ENCODE data around the gene UBE2V1. TPM values are rescaled to one million over a fixed set of nuclear protein-coding genes. Genes with fewer than 3 reads are reported as not detected.
"Not testable (repeated sequence)": the region's sequence is repeated elsewhere in the genome, so short reads cannot be mapped to it uniquely, and the experiment has no call there.

Gene UBE2V1
- total RNA-seq, 1 experiment from 2014 or later, result 71.5 TPM

- DNase-seq (ENCODE audit: low read depth), result peak; percentile 95
Observed at GRCh38 chr20:50115591-50116367, 2.8 kb upstream of the UBE2V1 start.

DNA sequence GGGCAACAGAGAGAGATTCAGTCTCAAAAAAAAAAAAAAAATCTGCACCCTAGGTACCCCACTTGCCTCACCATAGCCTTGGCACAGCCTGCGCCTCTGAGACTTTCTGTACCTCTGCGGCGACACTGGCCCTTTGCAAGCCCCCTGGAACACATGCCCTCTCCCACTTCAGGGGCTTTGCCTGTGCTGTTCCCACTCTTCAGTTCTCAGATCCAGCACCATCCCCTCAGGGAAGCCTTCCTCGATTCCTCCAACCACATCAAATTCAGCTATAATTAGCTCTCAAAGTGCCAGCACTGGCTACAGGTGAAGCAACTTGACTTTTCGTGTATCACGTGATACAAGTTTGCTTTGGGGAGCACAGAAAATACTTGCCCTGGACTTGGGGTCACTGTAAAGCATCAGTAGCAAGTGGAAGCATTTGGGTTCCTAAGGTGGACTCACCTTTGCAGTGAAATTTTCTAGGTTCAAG lies 2.1 kb upstream of the UBE2V1 start:
- DNase-seq (ENCODE audit: low read depth), result no peak

DNA sequence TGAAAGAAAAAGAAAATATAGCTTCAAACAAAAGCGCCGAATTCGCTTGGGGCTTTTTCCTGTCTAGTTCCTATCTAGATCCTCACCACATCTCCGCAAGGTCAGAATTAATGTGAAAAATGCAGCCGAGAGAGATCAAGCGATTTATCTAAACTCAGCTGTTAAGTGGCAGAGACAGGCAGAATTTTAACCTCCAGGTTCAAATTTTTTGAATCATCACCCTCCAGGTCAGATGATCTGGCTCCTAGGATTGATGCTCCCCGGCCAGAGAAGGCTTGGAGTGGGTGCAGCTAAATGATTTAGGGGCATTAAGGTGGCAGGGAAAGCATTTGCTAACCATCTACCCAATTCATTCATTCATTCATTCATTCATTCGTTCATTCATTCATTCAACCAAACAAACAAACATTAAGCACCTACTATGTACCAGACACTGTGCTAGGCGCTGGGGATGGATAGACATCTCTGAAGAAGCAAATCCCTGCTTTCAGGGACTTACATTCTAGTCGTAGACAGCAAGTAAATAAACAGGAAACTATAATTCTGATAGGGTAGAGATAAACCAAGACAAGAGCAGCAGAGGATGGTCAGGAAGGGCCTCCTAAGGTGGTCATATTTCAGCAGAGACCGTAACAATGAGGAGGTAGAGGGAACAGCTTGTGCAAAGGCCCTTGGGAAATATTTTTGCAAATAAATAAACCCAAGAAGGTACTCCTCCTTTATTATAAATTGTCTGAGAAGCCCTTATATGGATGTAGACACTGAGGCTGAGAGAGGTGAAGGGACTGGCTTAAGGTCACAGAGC lies 672 bp upstream of the UBE2V1 start:
- peak; percentile 36 for DNase-seq (ENCODE audit: low read depth)

DNA sequence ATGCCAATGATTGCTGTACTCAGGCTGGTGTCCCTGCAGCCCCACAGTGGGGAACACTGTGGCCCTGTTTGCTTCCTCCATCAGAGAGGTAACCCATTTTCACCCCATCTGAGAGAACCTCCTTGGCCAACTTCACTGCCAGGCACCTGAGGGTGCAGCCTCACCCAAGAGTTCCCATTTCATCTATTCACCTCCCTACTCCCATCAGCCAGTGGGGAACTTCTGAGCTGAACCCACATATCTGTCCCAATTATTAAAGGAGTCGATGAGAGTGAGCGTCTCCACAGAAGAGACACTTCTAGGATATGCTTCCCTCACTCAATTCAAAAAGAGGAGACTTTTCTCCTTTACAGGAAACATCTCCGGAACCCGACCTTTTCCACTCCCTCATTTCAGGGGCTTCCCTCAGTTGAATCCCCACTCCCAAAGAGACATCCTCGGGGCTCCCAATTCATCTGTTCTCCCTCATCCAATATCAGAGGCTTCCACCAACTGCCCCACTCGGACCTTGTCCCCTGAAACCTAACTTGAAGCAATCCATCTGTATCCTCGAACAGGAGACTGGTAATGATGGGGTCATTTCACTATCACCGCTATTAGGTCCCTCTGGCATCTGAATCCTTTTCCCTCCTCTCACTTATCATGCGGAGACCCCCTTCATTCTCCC lies 988 bp downstream of the UBE2V1 start:
- DNase-seq (ENCODE audit: low read depth), result no peak

DNA sequence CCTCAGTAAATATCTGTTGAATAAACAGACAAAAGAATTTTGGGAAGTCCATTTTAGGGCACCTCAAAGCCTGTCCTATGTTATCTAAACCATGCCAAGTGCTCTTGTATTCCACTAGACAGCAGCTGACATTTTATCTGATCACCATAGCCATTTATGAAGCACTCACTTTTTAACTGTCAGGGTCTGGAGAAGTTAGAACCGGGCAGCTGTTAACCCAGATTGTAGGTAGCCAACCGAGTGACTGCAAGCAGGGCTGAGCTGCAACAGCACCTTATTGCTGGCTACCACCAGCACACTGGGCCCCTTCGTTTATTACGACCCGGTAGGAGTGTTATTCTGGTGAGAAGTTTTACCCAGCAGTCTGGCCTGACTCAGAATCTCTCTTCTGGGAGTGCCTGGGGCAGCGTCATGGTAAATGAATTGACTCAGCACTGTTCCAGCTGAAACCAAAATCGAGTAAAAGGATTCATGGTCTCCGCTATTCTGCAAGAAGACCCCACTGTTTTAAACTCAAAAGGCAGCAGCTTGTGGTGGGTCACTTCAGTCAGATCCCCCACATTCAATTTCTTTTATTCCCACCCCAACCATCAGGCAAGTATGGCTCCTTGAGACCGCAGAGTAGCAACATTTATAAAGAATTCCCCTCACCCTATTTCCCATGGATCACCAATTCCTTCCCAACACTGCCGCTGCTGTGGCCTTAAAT lies 1.7 kb downstream of the UBE2V1 start:
- peak; percentile 61 for DNase-seq (ENCODE audit: low read depth)

DNA sequence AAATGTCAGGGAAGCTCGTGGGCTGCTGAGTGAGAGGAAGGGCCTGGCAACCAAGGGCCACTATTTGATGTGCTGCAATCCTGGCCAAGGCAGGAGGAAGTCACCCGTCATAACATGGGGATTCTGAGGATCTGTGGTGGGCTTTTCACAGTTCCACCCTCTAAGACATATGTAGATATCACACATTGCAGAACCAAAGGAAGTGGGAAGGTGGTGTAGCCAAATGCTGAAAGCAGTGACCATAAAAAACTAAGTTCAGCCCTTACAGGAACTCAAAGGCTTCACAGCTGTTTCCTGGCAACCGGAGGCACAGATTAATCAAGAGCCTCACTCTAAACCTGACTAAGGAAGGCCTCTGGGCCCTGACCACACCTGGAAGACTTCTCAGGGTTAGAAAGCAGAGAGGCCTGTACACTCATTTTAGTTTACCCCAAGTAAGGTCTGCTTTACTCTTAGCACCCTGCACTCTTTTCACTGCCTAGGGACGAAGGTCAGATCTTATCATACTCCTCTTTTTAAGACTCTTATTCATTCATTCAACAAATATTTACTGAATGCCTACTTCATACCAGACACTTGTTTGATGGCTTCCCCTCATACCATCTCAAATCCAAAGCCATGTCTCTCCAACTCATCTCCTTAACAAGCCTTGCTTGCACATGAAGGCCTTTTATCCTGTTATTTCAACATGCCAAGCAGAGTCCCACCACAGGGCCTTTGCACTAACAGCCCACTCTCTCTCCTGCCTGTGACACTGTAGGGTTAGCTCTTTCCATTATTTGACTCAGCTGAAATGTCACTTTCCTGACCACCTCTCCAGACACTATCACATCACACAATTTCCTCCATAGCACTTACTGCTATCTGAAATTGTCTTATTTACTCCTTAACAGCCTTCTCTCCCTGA lies 2.6 kb downstream of the UBE2V1 start:
- DNase-seq (ENCODE audit: low read depth), result no peak

GRCh38 chr20:50108556-50109235 lies 4.3 kb downstream of the UBE2V1 start:
- DNase-seq (ENCODE audit: low read depth), result no peak

DNA sequence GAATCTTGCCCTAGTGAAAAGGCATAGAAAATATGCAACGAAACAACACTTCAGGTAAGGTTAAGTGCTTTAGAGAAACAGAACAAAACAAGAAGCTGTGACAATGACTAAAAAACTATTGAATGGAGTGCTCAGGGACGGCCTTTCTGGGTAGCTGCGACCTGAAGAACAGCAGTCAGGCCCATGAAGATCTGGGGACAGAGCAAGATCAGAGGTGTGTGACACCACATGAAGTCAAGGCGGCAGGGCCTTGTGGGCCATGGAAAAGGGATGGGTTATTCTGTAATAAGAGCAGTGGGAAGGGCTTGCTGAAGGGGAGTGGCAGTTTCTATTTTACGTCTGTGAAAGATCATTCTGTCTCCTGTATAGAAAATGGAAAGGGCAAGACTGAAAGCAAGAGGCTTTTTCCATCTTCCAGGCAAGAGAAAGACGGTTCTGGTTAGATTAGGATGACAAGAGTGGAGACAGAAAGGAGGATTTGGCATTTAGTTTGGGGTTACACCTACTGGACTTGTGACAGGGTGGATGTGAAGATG lies 5.1 kb downstream of the UBE2V1 start:
- DNase-seq (ENCODE audit: low read depth), result no peak

- no peak for DNase-seq (ENCODE audit: low read depth)
Observed at GRCh38 chr20:50107086-50107660, 5.8 kb downstream of the UBE2V1 start.

DNA sequence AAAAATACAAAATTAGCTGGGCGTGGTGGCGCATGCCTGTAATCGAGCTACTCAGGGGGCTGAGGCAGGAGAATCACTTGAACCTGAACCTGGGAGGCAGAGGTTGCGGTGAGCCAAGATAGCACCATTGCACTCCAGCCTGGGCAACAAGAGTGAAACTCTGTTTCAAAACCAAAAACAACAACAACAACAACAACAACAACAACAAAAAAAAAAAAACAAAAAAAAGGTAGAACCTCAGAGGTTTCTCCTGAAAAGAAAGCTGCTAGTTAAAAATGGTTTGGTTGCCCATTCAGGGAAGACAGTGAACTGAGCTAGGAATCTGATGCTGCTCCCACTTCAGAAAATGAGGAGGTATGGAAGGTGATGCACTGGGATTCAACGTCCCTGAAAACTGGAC lies 6.3 kb downstream of the UBE2V1 start:
- DNase-seq (ENCODE audit: low read depth), result not testable (repeated sequence)

GRCh38 chr20:50103464-50104107 lies 9.4 kb downstream of the UBE2V1 start:
- peak; percentile 71 for DNase-seq (ENCODE audit: low read depth)

DNA sequence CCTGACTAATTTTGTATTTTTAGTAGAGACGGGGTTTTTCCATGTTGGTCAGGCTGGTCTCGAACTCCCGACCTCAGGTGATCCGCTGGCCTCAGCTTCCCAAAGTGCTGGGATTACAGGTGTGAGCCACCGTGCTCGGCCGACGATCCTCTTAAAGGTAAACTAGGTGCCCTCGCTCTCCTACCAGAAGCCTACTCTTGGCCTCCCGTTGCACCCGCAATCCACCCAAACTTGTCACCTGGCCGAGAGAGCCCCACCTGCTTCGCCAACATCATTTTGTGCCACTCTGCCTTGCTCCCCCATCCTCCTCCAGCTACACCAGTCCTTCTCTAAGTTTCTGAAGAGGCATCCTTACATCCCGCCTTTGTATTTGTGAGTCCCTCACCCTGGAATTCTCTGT lies 10.4 kb downstream of the UBE2V1 start:
- DNase-seq (ENCODE audit: low read depth), result not testable (repeated sequence)

- no peak for DNase-seq (ENCODE audit: low read depth)
Observed at GRCh38 chr20:50101887-50102286, 11.1 kb downstream of the UBE2V1 start.

- DNase-seq (ENCODE audit: low read depth), result no peak
Observed at GRCh38 chr20:50101281-50101680, 11.7 kb downstream of the UBE2V1 start.

GRCh38 chr20:50100552-50100951 lies 12.4 kb downstream of the UBE2V1 start:
- no peak for DNase-seq (ENCODE audit: low read depth)

- no peak for DNase-seq (ENCODE audit: low read depth)
Observed at GRCh38 chr20:50099565-50099991, 13.4 kb downstream of the UBE2V1 start.

GRCh38 chr20:50099113-50099512 lies 13.8 kb downstream of the UBE2V1 start:
- DNase-seq (ENCODE audit: low read depth), result no peak

DNA sequence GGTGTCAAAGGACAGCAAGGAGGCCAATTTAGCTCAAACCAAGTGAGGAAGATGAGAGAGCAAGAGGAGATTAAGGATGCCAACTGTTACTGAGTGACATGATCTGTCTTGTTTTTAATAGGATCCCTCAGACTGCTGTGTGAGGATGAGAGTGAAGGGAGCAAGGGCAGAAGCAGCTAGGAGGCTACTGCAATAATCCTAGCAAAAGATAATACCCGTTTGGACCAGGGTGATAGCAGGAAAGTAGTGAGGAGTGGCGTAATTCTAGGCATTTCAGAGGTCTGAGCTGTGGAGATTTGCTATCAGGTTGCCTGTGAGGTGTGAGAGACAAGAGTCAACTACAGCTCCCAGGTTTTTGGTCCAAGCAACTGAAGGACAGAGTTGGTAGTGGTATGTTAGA lies 14.7 kb downstream of the UBE2V1 start:
- DNase-seq (ENCODE audit: low read depth), result no peak

DNA sequence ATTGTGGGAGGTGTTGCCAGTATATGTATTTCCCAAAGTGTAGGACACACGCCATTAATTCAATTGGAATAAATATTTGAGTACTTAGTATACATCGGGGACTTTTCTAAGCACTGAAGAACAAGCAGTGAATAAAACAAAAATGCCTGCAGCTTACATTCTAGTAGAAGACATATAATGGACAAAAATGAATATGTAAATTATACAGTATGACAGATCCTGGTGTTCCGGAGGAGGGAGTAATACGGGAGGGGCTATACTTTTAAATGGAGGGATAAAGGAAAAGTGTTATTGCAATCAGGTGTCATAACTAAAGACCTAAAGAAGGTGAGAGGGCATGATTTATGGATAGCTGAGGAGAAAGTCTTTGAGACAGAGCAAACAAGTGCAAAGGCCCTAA lies 15.1 kb downstream of the UBE2V1 start:
- no peak for DNase-seq (ENCODE audit: low read depth)

Measured in LHCN-M2 (cell line).